ENCODE results near the gene PIK3R3. TPM values are rescaled to one million over a fixed set of nuclear protein-coding genes. Genes with fewer than 3 reads are reported as not detected.

The PIK3R3 gene
- total RNA-seq, 1 experiment from 2014 or later, result 9.2 TPM

Other genes with a start within 250 kb of the PIK3R3 start
- gene TSPAN1, start 42.5 kb upstream of the PIK3R3 start, total RNA-seq (2014; rRNA removed; shearing (Covaris generic)), result 1.6 and 2.3 TPM in 2 replicates
- not detected in 2 replicates for gene P3R3URF, start 43.9 kb upstream of the PIK3R3 start, total RNA-seq (2014; rRNA removed; shearing (Covaris generic))
- gene POMGNT1, start 65.8 kb upstream of the PIK3R3 start, total RNA-seq (2014; rRNA removed; shearing (Covaris generic)), result 85.5 and 89.7 TPM in 2 replicates
- 2.5 and 4.2 TPM in 2 replicates for gene LURAP1, start 70.7 kb upstream of the PIK3R3 start, total RNA-seq (2014; rRNA removed; shearing (Covaris generic))
- 8.5 and 10.5 TPM in 2 replicates for gene RAD54L, start 115.1 kb upstream of the PIK3R3 start, total RNA-seq (2014; rRNA removed; shearing (Covaris generic))
- gene LRRC41, start 171.0 kb upstream of the PIK3R3 start, total RNA-seq (2014; rRNA removed; shearing (Covaris generic)), result 61.4 and 69.7 TPM in 2 replicates
- gene UQCRH, start 171.1 kb upstream of the PIK3R3 start, total RNA-seq (2014; rRNA removed; shearing (Covaris generic)), result 534 and 595 TPM in 2 replicates
- 5.3 and 7.1 TPM in 2 replicates for gene NSUN4, start 208.2 kb upstream of the PIK3R3 start, total RNA-seq (2014; rRNA removed; shearing (Covaris generic))

All from A172 (cell line).